ENCODE measurements around the gene PTGR2.
"Not testable (repeated sequence)": the region's sequence is repeated elsewhere in the genome, so short reads cannot be mapped to it uniquely, and the experiment has no call there.

DNA sequence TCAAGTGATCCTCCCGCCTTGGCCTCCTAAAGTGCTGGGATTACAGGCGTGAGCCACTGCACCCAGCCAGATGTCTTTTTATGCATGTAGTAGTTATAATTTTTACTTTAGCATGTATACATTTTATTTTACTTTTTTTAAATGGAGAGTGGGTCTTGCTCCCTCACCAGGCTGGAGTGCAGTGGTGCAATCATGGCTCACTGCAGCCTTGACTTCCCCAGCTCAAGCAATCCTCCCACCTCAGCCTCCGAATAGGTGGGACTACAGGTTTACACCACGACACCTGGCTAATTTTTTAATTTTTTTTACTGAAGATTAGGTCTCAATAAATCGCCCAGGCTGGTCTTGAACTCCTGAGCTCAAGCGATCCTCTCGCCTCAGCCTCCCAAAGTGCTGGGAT lies 24.4 kb upstream of the PTGR2 start:
- not testable (repeated sequence) for TF ChIP-seq CTCF, POLR2A (IDR thresholded peaks at IDR 0.05)

All from thyroid gland (tissue), 4 donors.